Spleen (tissue), 7 donors: ENCODE data around the gene YES1.

Experiments used
- CTCF ChIP-seq, 11 experiments: fragments of 200-600 bp in 7 of 11; fragments of 450-650 bp in 4 of 11; sonication (generic) in 4 of 11; IDR thresholded peaks in 8 of 11; conservative IDR thresholded peaks in 3 of 11; 1 replicate in 7 of 11; 2 replicates in 4 of 11; pipeline versions ENCODE4 v1.4.0 to v1.8.0; 2016 to 2021; ENCODE audit warnings: antibody characterized with exemption in 11 of 11, inconsistent platforms in 4 of 11, mild to moderate bottlenecking in 1 of 11
- POLR2A ChIP-seq, 3 donors: fragments of 450-650 bp; IDR thresholded peaks; one replicate each; pipeline ENCODE4 v1.5.1; 2017; ENCODE audit warnings: antibody characterized with exemption in 3 of 3, mild to moderate bottlenecking in 1 of 3
- POLR2AphosphoS5 ChIP-seq, 3 donors: sonication (generic); formaldehyde crosslinking; IDR thresholded peaks; one replicate each; pipeline ENCODE4 v1.5.1; 2017; ENCODE audit warnings: antibody characterized with exemption in 3 of 3
- donor health status: DM: no; HTN: no; CAD: no; lungs with moderate emphysema.
- donor health status: DM: no; HTN: no; CAD: no.
- donor health status: DM: no; HTN: no; CAD: no.

GRCh38 chr18:678482-679182, 133.4 kb downstream of the YES1 start:
- no peak for TF ChIP-seq CTCF (IDR thresholded peaks at IDR 0.05 in 8 of 11, conservative IDR thresholded peaks at IDR 0.05 in 3 of 11)
- TF ChIP-seq POLR2AphosphoS5 (IDR thresholded peaks at IDR 0.05), result no peak
- no peak for TF ChIP-seq POLR2A (IDR thresholded peaks at IDR 0.05)
